ENCODE data around the gene FGD1. TPM values are rescaled to one million over a fixed set of nuclear protein-coding genes. Genes with fewer than 3 reads are reported as not detected.

FGD1 gene
- total and polyA plus RNA-seq, 3 donors from 2014 or later, result 5.2 to 6.3 (median 6.0) TPM

GRCh38 chrX:54411732-54412131 is 84.3 kb downstream of the FGD1 start:
- WGBS, 2 donors, result 79 to 100% methylated on average over 1 of the region's 1 CpG

GRCh38 chrX:54407266-54407665 is 88.8 kb downstream of the FGD1 start:
- no peak for DNase-seq
- no peak overlapping the region for H3K27ac ChIP-seq
- intact Hi-C loops (cut with DNase I; ENCODE audit: low total_unique reads), result no loop called here
- no peaks in the 10 kb centered on the region for H3K27me3 ChIP-seq
- no peak for TF ChIP-seq POLR2A (IDR thresholded peaks at IDR 0.05)
- TF ChIP-seq CTCF (IDR thresholded peaks at IDR 0.05), result no peak
- H3K36me3 ChIP-seq (ENCODE audit: low read depth, missing control alignments), result no peaks in the 10 kb centered on the region
- H3K9me3 ChIP-seq, result no peaks in the 10 kb centered on the region
- H3K4me3 ChIP-seq, result no peak overlapping the region
- H3K4me1 ChIP-seq, result no peaks in the 10 kb centered on the region
- WGBS, 2 donors, result 77 to 83% methylated on average over 2 of the region's 2 CpGs

More at GRCh38 chrX:54411732-54412131, 84.3 kb downstream of the FGD1 start:
- no peak overlapping the region for H3K27ac ChIP-seq
- intact Hi-C loops (cut with DNase I; ENCODE audit: low total_unique reads), result no loop called here
- no peaks in the 10 kb centered on the region for H3K9me3 ChIP-seq
- H3K27me3 ChIP-seq, result no peaks in the 10 kb centered on the region
- TF ChIP-seq POLR2A (IDR thresholded peaks at IDR 0.05) (no peak), CTCF (IDR thresholded peaks at IDR 0.05) (no peak)
- no peaks in the 10 kb centered on the region for H3K36me3 ChIP-seq (ENCODE audit: low read depth, missing control alignments)
- DNase-seq, result no peak
- no peaks in the 10 kb centered on the region for H3K4me1 ChIP-seq
- no peak overlapping the region for H3K4me3 ChIP-seq

- intact Hi-C loops (cut with DNase I; ENCODE audit: low total_unique reads), result no loop called here
- 78 to 100% methylated on average over 1 of the region's 1 CpG for WGBS, 2 donors
- Histone ChIP-seq H3K36me3 (ENCODE audit: low read depth, missing control alignments) (no peaks in the 10 kb centered on the region), H3K4me3 (no peak overlapping the region), H3K4me1 (no peaks in the 10 kb centered on the region), H3K27me3 (no peaks in the 10 kb centered on the region), H3K27ac (no peak overlapping the region), H3K9me3 (no peaks in the 10 kb centered on the region)
- TF ChIP-seq CTCF (IDR thresholded peaks at IDR 0.05) (no peak), POLR2A (IDR thresholded peaks at IDR 0.05) (no peak)
- no peak for DNase-seq
These were observed 98.9 kb downstream of the FGD1 start for GRCh38 chrX:54397113-54397512.

Other genes with a start within 250 kb of the FGD1 start
- gene WNK3, start 138.2 kb downstream of the FGD1 start, total RNA-seq, result 100 to 1,000 TPM; 104 to 110 TPM
- gene WNK3, start 138.2 kb downstream of the FGD1 start, polyA plus RNA-seq (ENCODE audit: insufficient read depth, low read depth, low replicate concordance), result 18.1 TPM
- 10 to 100 TPM; 24.9 to 30.1 TPM for gene TSR2, start 55.8 kb downstream of the FGD1 start, total RNA-seq
- 41.3 TPM for gene TSR2, start 55.8 kb downstream of the FGD1 start, polyA plus RNA-seq (ENCODE audit: insufficient read depth, low read depth, low replicate concordance)
- 10 to 100 TPM; 27.6 to 32.3 TPM for gene GNL3L, start 34.0 kb upstream of the FGD1 start, total RNA-seq
- 7.4 TPM for gene GNL3L, start 34.0 kb upstream of the FGD1 start, polyA plus RNA-seq (ENCODE audit: insufficient read depth, low read depth, low replicate concordance)

Measured in testis (tissue), 3 donors.